HepG2 (cell line): ENCODE data around the gene RAD9A. TPM values are rescaled to one million over a fixed set of nuclear protein-coding genes. Genes with fewer than 3 reads are reported as not detected.
A peak's percentile ranks its signal among the peaks of the same experiment; 100 is the strongest.

ENCODE experiments used
- AFF4 ChIP-seq: sonication (generic); formaldehyde crosslinking; IDR thresholded peaks from 2 replicates; pipeline ENCODE4 v1.4.0; 2020; ENCODE audit warnings: missing genetic modification reagents
- CAMTA2 ChIP-seq: sonication (generic); formaldehyde crosslinking; IDR thresholded peaks from 2 replicates; pipeline ENCODE4 v1.4.0; 2020; ENCODE audit warnings: mild to moderate bottlenecking, missing genetic modification reagents, borderline replicate concordance
- HES4 ChIP-seq: sonication (generic); formaldehyde crosslinking; IDR thresholded peaks from 2 replicates; pipeline ENCODE4 v1.9.0; 2021; ENCODE audit warnings: mild to moderate bottlenecking, missing genetic modification reagents, borderline replicate concordance
- HINFP ChIP-seq: sonication (generic); formaldehyde crosslinking; IDR thresholded peaks from 2 replicates; pipeline ENCODE4 v1.4.0; 2020; ENCODE audit warnings: low read depth, mild to moderate bottlenecking, missing genetic modification reagents
- KMT2A ChIP-seq: sonication (generic); formaldehyde crosslinking; IDR thresholded peaks from 2 replicates; pipeline ENCODE4 v1.4.0; 2020; ENCODE audit warnings: missing genetic modification reagents
- MBD4 ChIP-seq: IDR thresholded peaks from 2 replicates; pipeline ENCODE4 v1.6.1; 2012; ENCODE audit warnings: low read length, inconsistent platforms, borderline replicate concordance
- MEIS2 ChIP-seq: sonication (generic); formaldehyde crosslinking; IDR thresholded peaks from 2 replicates; pipeline ENCODE4 v1.9.0; 2021; ENCODE audit warnings: mild to moderate bottlenecking, missing genetic modification reagents
- NFIC ChIP-seq: IDR thresholded peaks from 2 replicates; pipeline ENCODE4 v1.6.1; 2012; ENCODE audit warnings: mild to moderate bottlenecking, low read length, inconsistent platforms
- NFKBIZ ChIP-seq: IDR thresholded peaks from 2 replicates; pipeline ENCODE4 v1.6.1; 2018; ENCODE audit warnings: missing genetic modification reagents, missing compliant biosample characterization
- NKX3-1 ChIP-seq: sonication (generic); formaldehyde crosslinking; IDR thresholded peaks from 2 replicates; pipeline ENCODE4 v1.5.0; 2020; ENCODE audit warnings: missing genetic modification reagents
- NR1H2 ChIP-seq: sonication (generic); formaldehyde crosslinking; IDR thresholded peaks from 2 replicates; pipeline ENCODE4 v1.8.1; 2022; ENCODE audit warnings: low read depth, missing genetic modification reagents, borderline replicate concordance
- ONECUT2 ChIP-seq: sonication (generic); formaldehyde crosslinking; IDR thresholded peaks from 2 replicates; pipeline ENCODE4 v1.4.0; 2020; ENCODE audit warnings: missing genetic modification reagents
- PRMT3 ChIP-seq: sonication (generic); formaldehyde crosslinking; IDR thresholded peaks from 2 replicates; pipeline ENCODE4 v1.8.1; 2022; ENCODE audit warnings: low read depth, mild to moderate bottlenecking, moderate library complexity, missing genetic modification reagents, borderline replicate concordance
- SNAPC4 ChIP-seq: sonication (generic); formaldehyde crosslinking; IDR thresholded peaks from 2 replicates; pipeline ENCODE4 v1.4.0; 2020; ENCODE audit warnings: mild to moderate bottlenecking, missing genetic modification reagents
- TAF1 ChIP-seq: sonication (generic); formaldehyde crosslinking; IDR thresholded peaks from 2 replicates; pipeline ENCODE4 v1.4.0; 2020; ENCODE audit warnings: missing genetic modification reagents
- XRCC5 ChIP-seq: fragments of 200-400 bp; formaldehyde crosslinking; optimal IDR thresholded peaks from 2 replicates; pipeline ENCODE3; 2017; ENCODE audit warnings: mild to moderate bottlenecking, low read length
- ZNF333 ChIP-seq: sonication (generic); formaldehyde crosslinking; IDR thresholded peaks from 2 replicates; pipeline ENCODE4 v1.4.0; 2020; ENCODE audit warnings: mild to moderate bottlenecking, missing genetic modification reagents, borderline replicate concordance
- ZNF496 ChIP-seq: sonication (generic); formaldehyde crosslinking; IDR thresholded peaks from 2 replicates; pipeline ENCODE4 v1.8.1; 2023; ENCODE audit warnings: mild to moderate bottlenecking, moderate library complexity, missing genetic modification reagents; ENCODE audit not compliant: insufficient replicate concordance
- ZNF775 ChIP-seq: sonication (generic); formaldehyde crosslinking; IDR thresholded peaks from 2 replicates; pipeline ENCODE4 v1.4.0; 2020; ENCODE audit warnings: missing genetic modification reagents, mild to moderate bottlenecking, moderate library complexity, borderline replicate concordance
- polyA plus RNA-seq, 8 experiments: library from polyadenylated mRNA; depleted of rRNA in 3 of 8; stranded (reverse) in 7 of 8; unstranded in 1 of 8; fragments of >200 nt; fragmentation: Illumina TruSeq in 4 of 8; extraction: Trizol in 4 of 8; gene quantifications; 2 replicates each; pipeline versions ENCODE4 v1.2.1 to v1.2.3, GENCODE V29; 2011 to 2016; ENCODE audit warnings: low read depth in 4 of 8, missing spikeins in 1 of 8, mixed read lengths in 1 of 8; ENCODE audit not compliant: insufficient read depth in 1 of 8
- total RNA-seq, 5 experiments: library from RNA; depleted of rRNA; stranded (reverse); fragments of >200 nt; fragmentation: Illumina TruSeq; extraction: Trizol; gene quantifications; 2 replicates each; pipeline ENCODE4 v1.2.3, GENCODE V29; 2016; ENCODE audit warnings: low read depth in 1 of 5

Gene RAD9A
- total and polyA plus RNA-seq, 2 of the 13 experiments (the other 11 are each of a cell fraction or from before 2014, with no cell fraction given) = 10.1 to 15.7 TPM

- no peak for TF ChIP-seq SNAPC4
- peak; percentile 89 for TF ChIP-seq NKX3-1
- peak; percentile 86 for TF ChIP-seq KMT2A (CRISPR knock-in tag)
- TF ChIP-seq TAF1 (CRISPR knock-in tag) = peak; percentile 90
- peak; percentile 74; the same call in 1 of the 2 replicates for TF ChIP-seq NFKBIZ
- TF ChIP-seq XRCC5 = peak; percentile 71
- no peak for TF ChIP-seq AFF4 (CRISPR knock-in tag)
- peak; percentile 44 for TF ChIP-seq MEIS2 (CRISPR knock-in tag)
- no peak for TF ChIP-seq HINFP (CRISPR knock-in tag)
- TF ChIP-seq MBD4 = no peak
- peak; percentile 90 for TF ChIP-seq NR1H2 (CRISPR knock-in tag)
- no peak for TF ChIP-seq ONECUT2 (CRISPR knock-in tag)
- TF ChIP-seq ZNF496 (CRISPR knock-in tag) = no peak
- TF ChIP-seq ZNF775 (CRISPR knock-in tag) = no peak; the same call in 1 of the 2 replicates
- 0 out of 2 replicates have a peak, but pooled peaks have one; percentile 53 for TF ChIP-seq NFIC
- no peak for TF ChIP-seq ZNF333 (CRISPR knock-in tag)
- TF ChIP-seq HES4 (CRISPR knock-in tag) = no peak
- peak; percentile 65; the same call in 1 of the 2 replicates for TF ChIP-seq CAMTA2 (CRISPR knock-in tag)
- TF ChIP-seq PRMT3 (CRISPR knock-in tag) = 0 out of 2 replicates have a peak, but pooled peaks have one; percentile 83
Observed at GRCh38 chr11:67391304-67392182, at the start of gene RAD9A (continued).
